Stimulated activated CD8-positive, alpha-beta memory T cell treated with anti-CD3 and anti-CD28 coated beads, Interleukin-7, amount 100 ng/mL, for 48 hours (primary cell): ENCODE results near the gene MEAF6.
"Not testable (repeated sequence)": the region's sequence is repeated elsewhere in the genome, so short reads cannot be mapped to it uniquely, and the experiment has no call there.

Source experiments
- DNase-seq, 2 donors: peaks; one replicate each; pipeline ENCODE4 v3.0.0-alpha.2; 2020; ENCODE audit warnings: low read depth in 1 of 2; ENCODE audit errors: extremely low read depth in 1 of 2

MEAF6 gene

DNA sequence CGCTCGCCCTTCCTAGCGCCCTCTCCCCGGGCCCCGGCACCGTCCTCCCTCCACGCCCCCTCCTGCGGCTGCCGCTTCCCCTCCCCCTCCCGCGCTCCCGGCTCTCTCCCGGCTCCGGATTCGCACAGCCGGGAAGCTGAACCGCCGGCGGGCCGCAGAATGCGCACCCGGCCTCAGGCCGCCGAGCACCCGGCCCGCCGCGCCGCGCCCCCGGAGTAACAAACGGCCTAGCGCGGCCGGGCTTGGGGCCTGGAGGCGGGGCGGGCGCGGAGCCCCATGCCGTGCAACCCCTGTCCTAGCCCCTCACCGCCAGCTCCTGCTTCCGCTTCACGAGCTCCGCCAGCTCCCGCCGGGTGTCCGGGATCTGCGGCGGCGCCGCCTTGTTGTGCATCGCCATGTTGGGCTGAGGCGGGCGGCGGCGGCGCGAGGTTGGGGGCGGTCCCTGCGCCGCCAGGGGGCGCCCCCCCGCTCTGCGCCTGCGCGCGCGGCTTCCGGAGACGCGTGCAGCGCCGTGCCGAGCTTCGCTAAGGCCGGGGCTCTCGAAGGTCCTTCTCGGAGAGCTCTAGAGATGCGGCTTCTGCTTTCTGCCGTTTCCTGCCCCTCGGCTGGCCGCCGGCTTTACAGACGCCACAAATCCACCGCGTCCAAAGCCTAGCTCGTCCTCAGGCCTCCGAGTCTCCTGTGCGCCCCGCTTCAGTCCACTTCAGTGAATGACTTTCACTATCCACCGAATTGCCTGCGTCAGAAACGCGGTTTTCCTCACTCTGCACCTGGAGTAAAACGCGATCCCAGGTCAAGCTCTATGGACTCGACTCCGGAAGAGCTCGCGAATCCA lies at the start of gene MEAF6:
Gene MEAF6, minus strand, starts transcription at position 417 of the 835 bp plus-strand sequence. Its CDS starts 20 bp downstream, at position 397.
- peak; percentile 59 to 68 for DNase-seq

DNA sequence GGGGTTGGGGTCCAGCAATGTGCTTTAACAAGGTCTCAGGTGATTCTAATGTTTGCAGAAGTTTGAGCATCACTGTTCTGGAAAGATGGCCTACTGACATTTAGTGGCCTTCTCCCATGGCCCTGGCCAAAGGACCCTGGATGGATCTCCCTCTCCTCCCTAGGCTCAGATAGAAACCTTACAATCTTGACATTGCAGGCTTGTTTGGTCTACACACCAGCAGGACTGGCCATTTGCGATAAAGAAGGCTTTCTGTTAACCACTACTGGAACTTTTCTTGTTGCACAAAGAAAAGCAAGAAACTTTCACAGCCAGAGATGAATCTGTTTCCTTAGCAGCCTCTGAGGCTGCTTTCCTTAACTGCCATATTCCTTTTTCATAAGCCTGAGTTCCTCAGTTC lies 48.4 kb upstream of the MEAF6 start:
- DNase-seq = no peak

DNA sequence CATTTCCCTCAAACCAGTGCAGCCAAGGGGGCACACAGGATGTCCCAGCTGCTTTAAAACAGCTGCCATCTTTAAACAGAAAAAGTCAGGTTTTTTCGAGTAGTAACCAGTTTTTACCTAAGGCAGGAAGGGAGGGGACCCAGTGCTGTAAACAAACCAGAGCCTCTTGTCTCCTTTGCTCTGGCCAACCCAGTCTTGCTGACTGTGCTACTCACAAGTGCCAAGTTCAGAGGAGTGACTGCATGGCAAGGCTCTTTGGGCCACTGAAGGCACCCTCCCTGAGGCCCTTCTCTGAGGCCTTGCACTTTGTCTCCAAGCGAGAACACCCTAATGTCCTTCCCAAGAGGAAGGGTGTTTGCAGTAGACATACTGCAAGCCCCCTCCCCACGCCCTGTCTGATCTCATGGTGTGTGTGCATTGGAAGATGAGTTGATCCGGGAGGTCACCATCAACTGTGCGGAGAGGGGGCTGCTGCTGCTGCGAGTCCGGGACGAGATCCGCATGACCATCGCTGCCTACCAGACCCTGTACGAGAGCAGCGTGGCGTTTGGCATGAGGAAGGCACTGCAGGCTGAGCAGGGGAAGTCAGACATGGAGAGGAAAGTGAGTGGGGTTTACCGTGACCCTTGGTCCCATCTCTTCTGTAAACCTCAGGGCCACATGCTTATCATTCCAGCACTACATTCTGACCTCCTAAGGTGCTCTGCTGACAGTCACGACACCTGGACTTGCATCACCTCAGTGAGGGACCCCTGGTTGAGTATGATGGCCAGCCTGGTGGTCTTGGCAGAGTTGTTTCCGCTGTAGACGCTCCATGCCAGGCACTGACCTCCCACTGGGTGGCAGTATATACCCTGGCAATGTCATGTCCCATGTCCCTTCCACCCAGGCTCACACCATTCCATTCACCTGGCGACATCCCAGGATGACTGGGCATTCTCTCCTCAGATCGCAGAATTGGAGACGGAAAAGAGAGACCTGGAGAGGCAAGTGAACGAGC lies 46.9 kb upstream of the MEAF6 start:
- no peak for DNase-seq

DNA sequence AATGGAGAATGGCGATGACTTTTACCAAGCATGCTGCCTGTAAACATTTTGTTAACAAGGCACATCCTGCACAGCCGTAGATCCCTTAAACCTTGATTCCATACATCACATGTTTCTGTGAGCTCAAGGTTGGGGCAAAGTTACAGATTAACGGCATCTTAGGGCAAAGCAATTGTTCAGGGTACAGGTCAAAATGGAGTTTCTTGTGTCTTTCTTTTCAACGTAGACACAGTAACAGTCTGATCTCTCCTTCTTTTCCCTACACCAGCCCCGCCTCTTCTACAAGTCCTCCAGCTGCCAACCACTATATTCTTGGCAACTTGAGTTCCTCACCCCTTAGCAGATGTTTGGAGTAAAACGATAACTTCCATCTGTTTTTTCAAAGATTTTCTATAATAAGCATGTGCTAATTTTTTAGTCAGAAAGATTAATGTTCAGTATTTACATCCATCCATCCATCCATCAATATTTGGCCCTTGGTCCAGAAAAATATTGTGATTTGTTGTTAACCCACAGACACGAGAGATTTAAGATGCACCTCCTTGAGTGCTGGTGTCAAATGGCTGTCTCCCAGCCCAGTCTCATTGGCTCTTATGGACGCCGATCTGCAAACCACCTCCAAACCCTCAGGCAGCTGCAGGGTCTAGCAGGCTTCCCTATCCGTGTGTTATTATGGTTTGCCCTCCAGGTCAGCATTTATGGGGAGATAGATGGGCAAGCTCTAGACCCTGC lies 46.0 kb upstream of the MEAF6 start:
- DNase-seq = no peak

DNA sequence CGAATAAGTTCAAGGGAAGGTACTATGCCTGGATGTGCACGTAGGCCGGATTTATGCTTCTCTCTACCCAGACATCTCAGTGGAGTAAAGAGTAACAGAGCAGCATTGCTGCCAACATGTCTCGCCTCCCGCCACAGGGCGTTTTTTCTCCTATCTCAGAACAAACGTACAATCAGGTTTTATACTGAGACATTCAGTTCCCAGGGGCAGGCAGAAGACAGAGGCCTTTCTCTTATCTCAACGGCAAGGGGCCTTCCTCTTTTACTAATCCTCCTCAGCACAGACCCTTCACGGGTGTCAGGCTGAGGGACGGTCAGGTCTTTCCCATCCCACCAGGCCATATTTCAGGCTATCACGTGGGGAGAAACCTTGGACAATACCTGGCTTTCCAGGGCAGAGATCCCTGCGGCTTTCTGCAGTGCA lies 45.4 kb upstream of the MEAF6 start:
- not testable (repeated sequence) for DNase-seq

DNA sequence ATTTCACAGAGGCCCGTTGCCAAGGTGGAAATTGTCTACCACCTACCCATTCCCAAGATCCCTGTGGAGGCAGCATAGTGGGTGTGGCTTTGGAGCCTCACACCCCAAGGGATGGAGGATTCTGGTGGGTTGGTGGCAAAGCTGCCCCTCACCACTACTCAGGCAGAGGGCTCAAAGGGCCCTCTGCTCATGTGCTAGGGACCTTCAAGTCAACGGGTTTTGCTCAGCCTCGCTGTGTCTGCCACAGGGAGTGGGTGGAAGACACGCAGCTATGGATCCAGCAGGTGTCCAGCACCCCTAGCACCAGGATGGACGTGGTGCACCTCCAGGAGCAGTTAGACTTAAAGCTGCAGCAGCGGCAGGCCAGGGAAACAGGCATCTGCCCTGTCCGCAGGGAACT lies 44.5 kb upstream of the MEAF6 start:
- DNase-seq = no peak

DNA sequence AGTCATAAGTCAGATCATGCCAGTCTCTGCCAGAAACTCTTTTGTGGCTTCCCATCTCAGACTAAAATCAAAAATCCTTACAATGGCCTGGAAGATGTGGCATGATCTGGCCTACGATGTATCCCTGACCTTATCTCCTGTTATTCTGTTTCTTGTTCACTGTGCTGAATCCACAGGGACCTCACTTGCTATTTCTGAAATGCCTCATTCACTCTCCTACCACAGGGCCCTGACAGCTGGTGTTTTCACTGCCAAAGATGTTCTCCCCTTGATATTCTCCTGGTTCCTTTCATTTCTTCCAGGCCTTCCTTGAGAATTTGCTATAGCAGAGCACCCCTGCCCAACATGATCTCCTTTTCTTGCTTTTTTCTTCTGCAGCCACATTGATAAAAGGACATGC lies 43.8 kb upstream of the MEAF6 start:
- DNase-seq = no peak

DNA sequence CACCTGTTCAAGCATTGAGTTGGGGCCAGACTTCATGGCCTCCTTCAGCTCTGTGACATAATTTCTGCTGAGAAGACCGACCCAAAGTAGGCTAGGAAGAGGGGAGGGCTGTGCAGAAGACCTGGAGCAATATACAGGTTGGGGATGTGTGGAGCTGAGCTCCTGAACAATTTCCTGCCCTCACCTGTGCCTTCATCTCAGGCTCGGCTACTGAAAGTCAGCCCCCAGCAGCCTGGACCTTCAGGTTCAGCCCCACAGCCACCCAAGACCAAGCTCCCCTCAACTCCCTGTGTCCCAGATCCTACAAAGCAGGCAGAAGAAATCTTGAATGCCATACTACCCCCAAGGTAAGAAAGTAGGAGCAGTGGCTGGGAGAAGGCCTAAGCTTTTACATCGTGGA lies 42.8 kb upstream of the MEAF6 start:
- DNase-seq = no peak

DNA sequence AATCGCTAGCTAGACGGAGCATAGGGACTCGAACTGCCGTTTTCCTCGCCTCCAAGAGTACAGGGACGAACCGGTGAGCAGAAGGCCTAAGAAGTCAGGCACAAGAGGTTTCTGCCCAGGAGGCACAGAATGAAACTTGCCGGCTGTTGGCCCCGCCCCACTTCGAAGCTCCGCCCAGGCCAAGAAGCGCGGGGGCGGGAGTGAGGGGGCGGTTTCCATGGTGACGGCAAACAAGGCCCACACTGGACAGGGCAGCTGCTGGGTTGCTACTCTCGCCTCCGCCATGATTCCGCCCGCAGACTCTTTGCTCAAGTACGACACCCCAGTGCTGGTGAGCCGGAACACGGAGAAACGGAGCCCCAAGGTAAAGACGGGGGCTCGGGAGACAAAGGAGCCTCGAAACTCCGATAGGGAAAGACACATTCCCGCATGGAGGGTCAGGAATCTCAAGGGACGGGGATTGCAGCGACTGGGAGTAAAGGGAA lies 42.2 kb upstream of the MEAF6 start, which contains the start of gene DNALI1:
Gene DNALI1, plus strand, starts transcription at position 229 of the 485 bp plus-strand sequence. Its CDS starts 55 bp downstream, at position 284.
- DNase-seq = no peak

DNA sequence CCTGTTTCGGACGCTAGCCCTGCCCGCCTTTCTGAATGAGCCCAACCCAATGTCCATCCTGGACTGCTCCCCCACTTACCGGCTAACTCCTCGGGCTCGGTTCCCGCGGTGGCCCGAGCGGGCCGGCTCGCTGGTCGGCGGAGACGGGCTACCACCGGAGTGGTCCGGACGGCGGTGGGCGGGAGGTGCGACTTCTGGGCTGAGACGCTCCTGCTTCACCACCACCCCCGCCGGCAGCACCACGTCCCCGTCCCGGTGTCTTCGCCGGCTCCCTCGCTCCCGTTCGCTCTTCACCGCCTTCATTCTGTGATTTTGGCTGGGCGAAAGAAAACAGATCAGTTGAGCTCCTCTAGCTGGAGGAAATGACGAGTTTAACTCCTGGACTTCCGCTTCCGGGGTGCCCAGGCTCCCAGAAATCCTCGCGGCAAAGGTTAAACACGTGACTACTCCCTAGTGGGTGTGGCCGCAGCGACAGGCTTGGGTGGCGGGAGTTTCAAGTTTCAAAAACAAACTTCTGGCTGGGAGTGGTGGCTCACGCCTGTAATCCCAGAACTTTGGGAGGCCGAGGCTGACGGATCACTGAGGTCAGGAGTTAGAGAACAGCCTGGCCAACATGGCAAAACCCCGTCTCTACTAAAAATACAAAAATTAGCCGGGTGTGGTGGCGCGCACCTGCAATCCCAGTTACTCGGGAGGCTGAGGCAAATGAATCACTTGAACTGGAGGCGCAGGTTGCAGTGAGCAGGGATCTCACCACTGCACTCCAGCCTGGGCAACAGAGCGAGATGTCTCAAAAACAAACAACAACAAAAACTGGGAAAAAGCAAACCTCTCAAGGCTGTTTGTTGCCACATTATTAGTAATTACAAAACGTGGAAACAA lies 39.6 kb upstream of the MEAF6 start, which contains the start of gene SNIP1:
Gene SNIP1, minus strand, starts transcription at position 367 of the 882 bp plus-strand sequence. Its CDS starts 64 bp downstream, at position 303.
- peak; percentile 71 to 87 for DNase-seq

DNA sequence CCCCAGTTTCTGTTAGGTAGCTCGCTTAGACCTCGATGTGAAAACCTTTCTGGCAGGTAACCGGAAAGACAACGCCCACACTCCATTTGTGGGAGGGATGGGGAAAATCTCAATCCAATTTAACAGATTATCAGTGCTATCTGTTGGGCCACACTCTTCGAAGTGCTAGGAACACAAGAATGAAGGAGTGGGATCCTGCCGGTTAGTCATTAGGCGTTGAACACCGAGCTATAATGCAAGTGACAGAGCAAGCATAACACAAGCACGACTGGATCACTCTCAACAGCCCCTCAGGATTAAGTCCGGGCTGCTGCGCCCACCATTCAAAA lies 39.0 kb upstream of the MEAF6 start:
- DNase-seq = no peak

DNA sequence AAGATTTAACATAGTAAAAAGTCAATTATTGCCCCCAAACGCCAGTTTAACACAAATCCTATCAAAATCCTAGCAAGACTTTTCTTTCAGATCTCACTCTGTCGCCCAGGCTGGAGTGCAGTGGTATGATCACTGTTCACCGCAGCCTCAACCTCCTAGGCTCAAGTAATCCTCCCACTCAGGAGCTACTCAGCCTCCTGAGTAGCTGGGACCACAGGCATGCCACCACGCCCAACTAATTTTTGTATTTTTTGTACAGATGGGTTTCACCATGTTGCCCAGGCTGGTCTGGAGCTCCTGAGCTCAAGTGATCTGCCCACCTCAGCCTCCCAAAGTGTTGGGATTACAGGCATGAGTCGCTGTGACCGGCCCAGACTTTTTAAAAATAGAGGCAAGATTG lies 34.8 kb upstream of the MEAF6 start:
- DNase-seq = no peak

DNA sequence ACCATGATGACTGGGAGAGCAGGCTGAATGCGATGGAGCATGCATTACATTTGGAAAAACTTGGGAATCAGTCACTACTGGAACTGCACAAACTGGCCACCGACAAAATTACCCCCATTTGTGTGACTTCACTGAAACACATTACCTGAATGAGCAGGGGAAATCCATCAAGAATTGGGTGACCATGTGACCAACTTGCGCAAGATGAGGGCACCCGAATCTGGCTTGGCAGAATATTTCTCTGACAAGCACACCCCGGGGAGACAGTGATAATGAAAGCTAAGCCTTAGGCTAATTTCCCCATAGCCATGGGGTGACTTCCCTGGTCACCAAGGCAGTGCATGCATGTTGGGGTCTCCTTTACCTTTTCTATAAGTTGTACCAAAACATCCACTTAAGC lies 30.5 kb upstream of the MEAF6 start:
- DNase-seq = no peak

DNA sequence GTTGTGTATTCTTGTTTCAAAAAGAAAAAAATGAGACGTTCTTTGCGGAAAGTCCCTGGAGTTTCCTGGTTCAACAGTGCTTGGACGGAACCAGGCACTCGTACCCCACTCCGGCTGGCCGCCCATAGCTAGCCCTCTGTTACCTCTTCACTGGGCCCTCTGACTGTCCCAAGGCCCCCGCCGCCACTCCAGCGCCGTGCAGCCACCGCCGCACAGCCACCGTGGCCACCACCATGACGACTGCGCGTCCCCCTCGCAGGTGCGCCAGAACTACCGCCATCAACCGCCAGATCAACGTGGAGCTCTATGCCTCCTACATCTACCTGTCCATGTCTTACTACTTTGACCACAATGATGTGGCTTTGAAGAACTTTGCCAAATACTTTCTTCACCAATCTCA lies 30.0 kb upstream of the MEAF6 start:
- DNase-seq = no peak

DNA sequence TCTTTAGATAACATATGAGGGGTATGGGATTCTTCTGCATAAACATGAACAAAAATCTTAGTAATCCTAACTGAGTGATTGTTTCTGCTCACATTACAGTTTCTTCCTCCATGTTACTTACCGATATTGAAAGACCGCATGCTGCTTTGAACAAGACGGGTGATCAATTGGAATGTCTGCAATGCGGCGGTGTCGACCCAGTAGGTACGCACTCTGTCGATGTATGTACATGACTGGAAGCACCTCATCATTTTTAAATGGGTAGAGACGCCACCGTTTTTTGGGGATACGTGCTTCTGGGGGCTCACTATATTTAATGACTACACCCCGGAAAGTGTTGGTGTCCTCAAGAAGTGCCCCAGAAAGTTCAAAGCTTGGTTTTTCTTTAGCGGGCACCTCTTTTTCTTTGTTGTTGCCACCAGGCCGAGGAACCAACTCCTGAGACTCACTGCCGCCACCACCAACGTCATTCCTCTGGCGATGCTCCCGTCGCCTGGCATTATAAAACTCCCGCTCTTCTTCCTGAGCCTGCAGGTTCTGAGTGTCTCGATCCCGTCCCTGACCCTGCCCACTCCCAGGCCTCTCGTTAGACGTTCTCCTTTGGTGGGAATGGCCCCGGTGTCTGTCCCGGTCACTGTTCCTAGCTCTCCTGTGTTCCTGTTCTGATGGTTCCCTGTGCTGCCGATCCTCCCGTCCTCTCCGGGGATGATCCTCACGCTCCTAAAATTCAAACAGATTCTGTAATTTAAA lies 25.6 kb upstream of the MEAF6 start:
- no peak for DNase-seq

DNA sequence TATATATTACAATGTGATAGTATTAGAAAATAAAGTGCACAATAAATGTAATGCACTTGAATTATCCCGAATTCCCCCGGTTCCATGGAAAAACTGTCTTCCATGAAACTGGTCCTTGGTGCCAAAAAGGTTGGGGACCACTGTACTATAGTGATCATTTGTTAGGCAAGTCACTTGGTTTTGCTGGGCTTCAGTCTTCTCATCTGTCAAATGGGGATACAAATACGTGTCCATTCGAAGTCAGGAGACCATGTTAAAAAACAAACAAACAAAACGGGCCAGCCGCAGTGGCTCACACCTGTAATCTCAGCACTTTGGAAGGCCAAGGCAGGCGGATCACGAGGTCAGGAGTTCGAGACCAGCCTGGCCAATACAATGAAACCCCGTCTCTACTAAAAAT lies 24.6 kb upstream of the MEAF6 start:
- DNase-seq = not testable (repeated sequence)

DNA sequence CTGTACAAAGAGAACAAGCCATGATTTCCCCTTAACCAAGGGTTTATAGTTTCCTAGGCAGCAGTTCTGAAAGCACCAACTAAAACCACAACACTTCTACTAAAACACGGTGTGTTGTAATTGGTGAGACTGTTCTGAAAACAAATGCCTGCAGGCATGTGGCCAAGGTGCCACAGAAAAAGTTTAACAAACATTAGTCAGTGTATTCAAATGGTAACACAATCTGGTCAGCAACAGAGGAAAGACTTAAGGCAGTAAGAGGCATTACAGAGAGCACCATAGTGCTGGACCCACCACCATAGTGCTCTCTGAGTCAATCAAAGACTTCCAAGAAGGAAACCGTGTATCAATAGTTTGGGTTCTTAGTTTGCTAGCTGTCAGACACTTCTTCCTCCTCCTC lies 22.8 kb upstream of the MEAF6 start:
- no peak for DNase-seq

DNA sequence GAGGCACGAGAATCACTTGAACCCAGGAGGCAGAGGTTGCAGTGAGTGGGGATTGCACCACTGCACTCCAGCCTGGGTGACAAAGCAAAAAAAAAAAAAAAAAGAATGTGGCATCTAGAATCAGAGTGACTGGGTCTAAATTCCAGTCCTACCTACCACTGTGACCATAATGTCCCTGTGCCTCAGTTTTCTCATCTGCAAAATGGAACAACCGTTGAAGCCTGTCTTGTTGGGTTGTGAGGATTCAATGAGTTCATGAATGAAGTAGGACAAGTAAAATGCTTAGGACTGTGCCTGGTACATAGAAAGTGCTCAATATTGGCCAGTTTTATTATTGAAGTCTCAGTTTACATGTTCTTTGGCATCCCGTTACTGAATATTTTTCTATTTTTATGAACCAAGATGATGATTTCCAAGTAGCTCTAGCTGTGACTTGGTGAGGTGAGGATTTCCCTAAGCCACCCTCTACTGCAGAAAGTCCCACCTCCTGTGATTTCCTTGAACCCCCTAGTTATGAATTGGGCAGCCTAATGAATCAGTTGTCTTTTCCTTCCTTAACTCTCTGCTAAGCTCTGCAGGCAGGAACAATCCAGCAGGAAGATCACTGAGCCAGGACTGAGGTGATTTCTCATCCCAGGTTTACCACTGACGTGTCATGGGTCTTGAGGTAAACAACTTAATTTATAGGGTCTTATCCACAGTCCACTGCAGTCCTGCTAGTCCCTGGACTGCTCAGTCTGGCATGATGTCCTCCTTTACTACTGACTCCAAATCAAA lies 18.9 kb upstream of the MEAF6 start:
- no peak for DNase-seq
